ACC112 (cell line): Measurements from ENCODE around the gene SMS.
A peak's percentile ranks its signal among the peaks of the same experiment; 100 is the strongest.

Source experiments
- H2AFZ ChIP-seq: fragments of 200-600 bp; sonication (generic); one replicate; pipeline ENCODE4 v1.6.0; 2017; ENCODE audit warnings: antibody characterized with exemption, low read length; ENCODE audit not compliant: unreplicated experiment
- H3K27ac ChIP-seq: fragments of 200-600 bp; sonication (generic); 2 replicates; pipeline ENCODE4 v1.5.1; 2014; ENCODE audit warnings: low read depth, mild to moderate bottlenecking, antibody characterized with exemption, low read length, moderate library complexity
- H3K27me3 ChIP-seq: fragments of 200-600 bp; sonication (generic); 2 replicates; pipeline ENCODE4 v1.6.1; 2014; ENCODE audit warnings: mild to moderate bottlenecking, antibody characterized with exemption, low read length, moderate library complexity, mixed read lengths; ENCODE audit not compliant: insufficient read depth
- H3K36me3 ChIP-seq: fragments of 200-600 bp; sonication (generic); 2 replicates; pipeline ENCODE4 v1.6.1; 2016; ENCODE audit warnings: mild to moderate bottlenecking, antibody characterized with exemption, low read length, moderate library complexity, mixed read lengths; ENCODE audit not compliant: insufficient read depth
- H3K4me1 ChIP-seq: fragments of 200-600 bp; sonication (generic); one replicate; pipeline ENCODE4 v1.6.1; 2016; ENCODE audit warnings: low read length, mixed read lengths; ENCODE audit not compliant: insufficient read depth, unreplicated experiment, control insufficient read depth
- H3K4me3 ChIP-seq: fragments of 200-600 bp; sonication (generic); 2 replicates; pipeline ENCODE4 v1.5.1; 2014; ENCODE audit warnings: mild to moderate bottlenecking, low read depth, low read length
- H3K79me2 ChIP-seq: fragments of 200-600 bp; sonication (generic); one replicate; pipeline ENCODE4 v1.6.0; 2016; ENCODE audit warnings: low read length; ENCODE audit not compliant: control insufficient read depth, unreplicated experiment, insufficient read depth

The SMS gene

GRCh38 chrX:21978346-21978745 is 37.8 kb downstream of the SMS start:
- H3K27ac ChIP-seq: no peak overlapping the region
- peaks cover 42% of the 10 kb centered on the region for H3K36me3 ChIP-seq

DNA sequence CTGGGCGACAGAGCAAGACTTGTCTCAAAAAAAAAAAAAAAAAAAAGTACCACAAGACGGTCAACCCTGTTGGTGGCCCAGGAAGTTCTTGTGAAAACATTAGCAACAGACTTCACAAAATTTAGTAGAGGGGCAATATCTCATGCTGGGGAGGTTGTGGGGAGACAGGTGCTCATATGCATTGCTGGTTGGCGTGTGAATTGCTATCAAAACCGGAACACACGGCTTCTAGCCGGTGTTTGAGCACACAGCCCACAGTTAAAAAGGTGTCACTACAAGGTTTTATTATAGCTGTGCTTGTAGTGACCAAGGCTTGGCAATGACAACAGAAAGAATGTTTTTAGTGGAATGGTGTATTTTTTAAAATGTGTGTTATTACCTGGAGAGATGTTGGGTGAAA is 41.8 kb downstream of the SMS start:
- Histone ChIP-seq H2AFZ (no peak overlapping the region), H3K4me3 (no peak overlapping the region), H3K27ac (no peak overlapping the region), H3K4me1 (peaks cover 6% of the 10 kb centered on the region), H3K27me3 (no peaks in the 10 kb centered on the region), H3K79me2 (peaks cover 6% of the 10 kb centered on the region), H3K36me3 (peaks cover 32% of the 10 kb centered on the region)

More at GRCh38 chrX:21978346-21978745, 37.8 kb downstream of the SMS start:
- no peak overlapping the region for H2AFZ ChIP-seq
- H3K27me3 ChIP-seq: no peaks in the 10 kb centered on the region
- no peak overlapping the region for H3K4me3 ChIP-seq
- H3K4me1 ChIP-seq: peaks cover 5% of the 10 kb centered on the region
- peaks cover 32% of the 10 kb centered on the region for H3K79me2 ChIP-seq

GRCh38 chrX:21985332-21985777 is 44.8 kb downstream of the SMS start:
- peak overlapping the region; percentile 60; the same call in 1 of the 2 replicates for H3K27ac ChIP-seq
- no peak overlapping the region for H3K4me3 ChIP-seq
- H2AFZ ChIP-seq: no peak overlapping the region
- H3K36me3 ChIP-seq: peaks cover 40% of the 10 kb centered on the region
- peaks cover 17% of the 10 kb centered on the region for H3K79me2 ChIP-seq
- no peaks in the 10 kb centered on the region for H3K27me3 ChIP-seq
- peaks cover 6% of the 10 kb centered on the region for H3K4me1 ChIP-seq

DNA sequence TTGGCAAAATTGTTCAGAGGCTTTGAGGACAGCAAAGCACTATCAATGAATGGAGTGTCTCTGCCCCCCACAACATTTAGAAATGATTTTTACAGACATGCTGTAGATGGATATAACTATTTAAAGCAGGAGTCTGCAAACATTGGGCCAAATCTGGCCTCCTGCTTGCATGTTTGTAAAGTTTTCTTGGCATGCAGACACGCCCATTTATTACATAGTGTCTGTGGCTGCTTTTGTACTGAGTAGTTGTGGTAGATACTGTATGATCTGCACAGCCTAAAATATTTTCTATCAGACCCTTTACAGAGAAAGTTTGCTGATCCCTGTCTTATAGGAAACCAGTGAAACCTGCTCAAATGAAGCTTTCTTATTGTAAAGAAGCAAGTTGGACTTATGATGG is 46.1 kb downstream of the SMS start:
- H3K27ac ChIP-seq: no peak overlapping the region
- peaks cover 23% of the 10 kb centered on the region for H3K79me2 ChIP-seq
- no peak overlapping the region for H2AFZ ChIP-seq
- peaks cover 43% of the 10 kb centered on the region for H3K36me3 ChIP-seq
- no peaks in the 10 kb centered on the region for H3K27me3 ChIP-seq
- H3K4me1 ChIP-seq: peaks cover 6% of the 10 kb centered on the region
- H3K4me3 ChIP-seq: no peak overlapping the region

DNA sequence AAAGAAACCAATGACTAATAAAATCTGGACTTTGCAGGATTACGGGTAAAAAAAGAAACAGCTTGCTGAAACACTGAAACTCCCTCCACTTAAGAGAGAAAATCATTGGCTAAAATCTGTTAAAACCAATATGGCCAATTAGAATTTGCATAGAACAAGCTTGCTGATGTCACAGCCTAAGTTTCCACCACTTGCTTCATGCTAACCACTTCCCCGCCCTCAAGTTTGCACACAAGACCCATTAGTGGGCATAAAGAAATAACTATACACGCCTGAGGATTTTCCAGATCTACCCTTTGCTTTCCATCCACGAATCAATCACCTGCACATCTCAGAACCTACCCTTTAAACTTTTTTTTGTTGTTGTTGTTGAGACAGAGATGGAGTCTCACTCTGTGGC is 48.9 kb downstream of the SMS start:
- Histone ChIP-seq H3K4me3 (no peak overlapping the region), H3K79me2 (peaks cover 23% of the 10 kb centered on the region), H3K27ac (no peak overlapping the region), H3K36me3 (peaks cover 57% of the 10 kb centered on the region), H3K4me1 (peaks cover 15% of the 10 kb centered on the region), H2AFZ (no peak overlapping the region), H3K27me3 (no peaks in the 10 kb centered on the region)

DNA sequence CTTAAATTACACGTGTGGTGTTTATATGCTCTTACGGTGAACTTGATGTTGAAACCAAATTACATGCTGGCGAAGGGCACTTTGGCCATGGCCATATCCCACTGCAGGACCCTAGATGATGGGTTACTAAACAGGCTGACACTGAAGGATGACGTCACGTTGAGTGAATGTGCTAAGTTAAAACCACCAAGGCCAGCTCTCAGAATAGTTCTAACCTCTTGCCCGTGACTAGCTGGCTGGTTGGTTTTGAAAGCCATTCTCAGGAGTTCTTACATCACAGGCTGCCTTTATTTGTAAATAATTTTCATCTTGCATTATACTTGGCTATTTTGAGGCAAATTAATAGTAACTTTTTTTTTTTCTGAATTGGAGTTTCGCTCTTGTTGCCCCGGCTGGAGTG is 50.3 kb downstream of the SMS start:
- Histone ChIP-seq H3K4me3 (no peak overlapping the region), H3K36me3 (peaks cover 59% of the 10 kb centered on the region), H3K79me2 (peaks cover 24% of the 10 kb centered on the region), H2AFZ (no peak overlapping the region), H3K27me3 (no peaks in the 10 kb centered on the region), H3K27ac (no peak overlapping the region), H3K4me1 (peaks cover 19% of the 10 kb centered on the region)

GRCh38 chrX:21991504-21991903 is 51.0 kb downstream of the SMS start:
- H3K27ac ChIP-seq: no peak overlapping the region
- H3K36me3 ChIP-seq: peaks cover 62% of the 10 kb centered on the region
- peaks cover 24% of the 10 kb centered on the region for H3K79me2 ChIP-seq
- H2AFZ ChIP-seq: no peak overlapping the region
- H3K4me1 ChIP-seq: peaks cover 25% of the 10 kb centered on the region
- no peaks in the 10 kb centered on the region for H3K27me3 ChIP-seq
- H3K4me3 ChIP-seq: no peak overlapping the region

- Histone ChIP-seq H2AFZ (no peak overlapping the region), H3K36me3 (peaks cover 57% of the 10 kb centered on the region), H3K27ac (no peak overlapping the region), H3K4me3 (no peak overlapping the region), H3K4me1 (peaks cover 33% of the 10 kb centered on the region), H3K27me3 (no peaks in the 10 kb centered on the region), H3K79me2 (peaks cover 19% of the 10 kb centered on the region)
Measured at GRCh38 chrX:21993265-21993664, 52.8 kb downstream of the SMS start.

- Histone ChIP-seq H3K27ac (peak overlapping the region; percentile 80), H3K27me3 (no peaks in the 10 kb centered on the region), H2AFZ (no peak overlapping the region), H3K79me2 (peaks cover 10% of the 10 kb centered on the region), H3K36me3 (peaks cover 40% of the 10 kb centered on the region), H3K4me1 (peaks cover 33% of the 10 kb centered on the region), H3K4me3 (no peak overlapping the region)
Measured at GRCh38 chrX:21996872-21997455, 56.5 kb downstream of the SMS start.

- Histone ChIP-seq H3K4me1 (peaks cover 32% of the 10 kb centered on the region), H3K4me3 (no peak overlapping the region), H3K79me2 (peaks cover 10% of the 10 kb centered on the region)
Measured at GRCh38 chrX:21998037-21998436, 57.5 kb downstream of the SMS start.

GRCh38 chrX:22004866-22005265 is 64.4 kb downstream of the SMS start:
- Histone ChIP-seq H3K27me3 (no peaks in the 10 kb centered on the region), H2AFZ (no peak overlapping the region), H3K36me3 (peaks cover 7% of the 10 kb centered on the region), H3K4me3 (no peak overlapping the region), H3K27ac (no peak overlapping the region), H3K4me1 (no peaks in the 10 kb centered on the region), H3K79me2 (no peaks in the 10 kb centered on the region)

More at GRCh38 chrX:21998037-21998436, 57.5 kb downstream of the SMS start:
- H2AFZ ChIP-seq: no peak overlapping the region
- peaks cover 30% of the 10 kb centered on the region for H3K36me3 ChIP-seq
- no peaks in the 10 kb centered on the region for H3K27me3 ChIP-seq
- H3K27ac ChIP-seq: peak overlapping the region; percentile 80; the same call in 1 of the 2 replicates
